MM.1S (cell line): ENCODE data around the gene NNAT.

ENCODE experiments used
- DNase-seq: peaks from one replicate; pipeline ENCODE4 v3.0.0-alpha.2; 2015
- H2AFZ ChIP-seq: fragments of 300-600 bp; sonication (generic); 2 replicates; pipeline ENCODE4 v1.6.0; 2016; ENCODE audit warnings: antibody characterized with exemption, low read length
- H3F3A ChIP-seq: fragments of 300-600 bp; sonication (generic); 2 replicates; pipeline ENCODE4 v1.6.1; 2016; ENCODE audit warnings: mild to moderate bottlenecking, antibody characterized with exemption, low read length, moderate library complexity, mixed read lengths; ENCODE audit not compliant: insufficient read depth
- H3K27ac ChIP-seq: fragments of 300-600 bp; sonication (generic); 2 replicates; pipeline ENCODE4 v1.5.1; 2016; ENCODE audit warnings: mild to moderate bottlenecking, low read length
- H3K27me3 ChIP-seq: fragments of 300-600 bp; sonication (generic); replicated peaks from 2 replicates; pipeline ENCODE4 v1.6.0; 2016; ENCODE audit warnings: low read length; ENCODE audit not compliant: insufficient read depth
- H3K36me3 ChIP-seq: fragments of 300-600 bp; sonication (generic); replicated peaks from 2 replicates; pipeline ENCODE4 v1.6.1; 2016; ENCODE audit warnings: mild to moderate bottlenecking, low read length, mixed read lengths; ENCODE audit not compliant: insufficient read depth
- H3K4me1 ChIP-seq: fragments of 300-600 bp; sonication (generic); 2 replicates; pipeline ENCODE4 v1.6.1; 2016; ENCODE audit warnings: low read length, mixed read lengths
- H3K4me2 ChIP-seq: fragments of 300-600 bp; sonication (generic); 2 replicates; pipeline ENCODE4 v1.6.0; 2016; ENCODE audit warnings: low read depth, low read length
- H3K4me3 ChIP-seq: fragments of 300-600 bp; sonication (generic); 2 replicates; pipeline ENCODE4 v1.5.1; 2016; ENCODE audit warnings: low read length, mixed read lengths
- H3K79me2 ChIP-seq: fragments of 300-600 bp; sonication (generic); 2 replicates; pipeline ENCODE4 v1.6.1; 2016; ENCODE audit warnings: mixed run types, low read length, mixed read lengths
- H3K9ac ChIP-seq: fragments of 300-600 bp; sonication (generic); 2 replicates; pipeline ENCODE4 v1.6.1; 2016; ENCODE audit warnings: low read length, mixed read lengths
- H3K9me2 ChIP-seq: fragments of 300-600 bp; sonication (generic); replicated peaks from 2 replicates; pipeline ENCODE4 v1.6.1; 2016; ENCODE audit warnings: mild to moderate bottlenecking, low read length, mixed read lengths; ENCODE audit not compliant: insufficient read depth
- H3K9me3 ChIP-seq: fragments of 300-600 bp; sonication (generic); replicated peaks from 2 replicates; pipeline ENCODE4 v1.6.1; 2016; ENCODE audit warnings: mild to moderate bottlenecking, low read length, mixed read lengths; ENCODE audit not compliant: insufficient read depth
- H4K20me1 ChIP-seq: fragments of 300-600 bp; sonication (generic); 2 replicates; pipeline ENCODE4 v1.6.1; 2016; ENCODE audit warnings: mild to moderate bottlenecking, low read length, moderate library complexity, mixed read lengths; ENCODE audit not compliant: insufficient read depth
- CTCF ChIP-seq: fragments of 300-600 bp; sonication (generic); IDR thresholded peaks from 2 replicates; pipeline ENCODE4 v1.5.1; 2016; ENCODE audit warnings: antibody characterized with exemption, low read length, mixed read lengths
- EZH2 ChIP-seq: fragments of 300-600 bp; sonication (generic); optimal IDR thresholded peaks from 2 replicates; pipeline ENCODE3; 2017; ENCODE audit warnings: low read depth, mild to moderate bottlenecking, antibody characterized with exemption, low read length, mixed read lengths
- EZH2phosphoT487 ChIP-seq: fragments of 300-600 bp; sonication (generic); IDR thresholded peaks from 2 replicates; pipeline ENCODE4 v1.6.1; 2018; ENCODE audit warnings: antibody characterized with exemption, low read length

NNAT gene

DNA sequence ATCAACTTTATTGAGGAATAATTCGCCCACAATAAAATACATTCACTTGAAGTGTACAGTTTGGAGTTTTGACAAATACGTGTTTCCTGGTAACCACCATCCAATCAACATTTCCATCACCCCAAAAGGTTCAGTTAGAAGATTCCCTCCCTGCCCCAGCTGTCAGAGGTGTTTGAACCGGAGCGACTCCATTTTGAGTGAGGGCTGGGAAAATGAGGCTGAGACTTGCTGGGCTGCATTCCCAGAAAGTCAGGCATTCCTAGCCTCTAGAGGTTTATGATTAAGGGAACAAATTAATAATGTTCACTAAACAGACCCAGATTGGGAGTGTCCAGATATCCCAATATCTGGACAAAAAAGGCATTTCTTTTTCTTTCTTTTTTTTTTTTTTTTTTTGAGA, 39.6 kb downstream of the NNAT start:
- DNase-seq: no peak
- Histone ChIP-seq H3K4me2 (no peak overlapping the region), H2AFZ (no peak overlapping the region), H3K4me1 (no peaks in the 10 kb centered on the region), H3K27me3 (peaks cover 19% of the 10 kb centered on the region), H3K4me3 (no peak overlapping the region), H3K36me3 (no peaks in the 10 kb centered on the region), H3K9me2 (no peaks in the 10 kb centered on the region), H3F3A (no peaks in the 10 kb centered on the region), H3K79me2 (no peaks in the 10 kb centered on the region), H3K27ac (no peak overlapping the region), H3K9ac (no peak overlapping the region), H3K9me3 (no peaks in the 10 kb centered on the region), H4K20me1 (no peaks in the 10 kb centered on the region)
- no peak for TF ChIP-seq EZH2phosphoT487
- no peak for TF ChIP-seq EZH2
- no peak for TF ChIP-seq CTCF

- Histone ChIP-seq H3K4me3 (no peak overlapping the region), H3K9me2 (no peaks in the 10 kb centered on the region), H3K27me3 (peaks cover 36% of the 10 kb centered on the region), H3K36me3 (no peaks in the 10 kb centered on the region), H3K9ac (no peak overlapping the region), H3K27ac (no peak overlapping the region), H2AFZ (no peak overlapping the region), H3K9me3 (no peaks in the 10 kb centered on the region), H3K4me1 (no peaks in the 10 kb centered on the region), H3K79me2 (no peaks in the 10 kb centered on the region), H4K20me1 (no peaks in the 10 kb centered on the region), H3K4me2 (no peak overlapping the region), H3F3A (no peaks in the 10 kb centered on the region)
- no peak for DNase-seq
- no peak for TF ChIP-seq CTCF
- no peak for TF ChIP-seq EZH2phosphoT487
- TF ChIP-seq EZH2: no peak
Measured at GRCh38 chr20:37562695-37563480, 41.8 kb downstream of the NNAT start.

GRCh38 chr20:37564016-37564387, 43.0 kb downstream of the NNAT start:
- H3K27me3 ChIP-seq: peaks cover 47% of the 10 kb centered on the region
- H4K20me1 ChIP-seq: no peaks in the 10 kb centered on the region
- H3K4me3 ChIP-seq: no peak overlapping the region; the same call in 1 of the 2 replicates
- peak overlapping the region; percentile 54; the same call in 1 of the 2 replicates for H3K4me2 ChIP-seq
- H3K27ac ChIP-seq: no peak overlapping the region
- no peaks in the 10 kb centered on the region for H3K9me2 ChIP-seq
- H3K4me1 ChIP-seq: no peaks in the 10 kb centered on the region
- no peaks in the 10 kb centered on the region for H3F3A ChIP-seq
- DNase-seq: no peak
- H3K9me3 ChIP-seq: no peaks in the 10 kb centered on the region
- no peak for TF ChIP-seq EZH2
- TF ChIP-seq EZH2phosphoT487: no peak
- no peak for TF ChIP-seq CTCF
- no peaks in the 10 kb centered on the region for H3K36me3 ChIP-seq
- H3K79me2 ChIP-seq: no peaks in the 10 kb centered on the region
- H2AFZ ChIP-seq: peak overlapping the region; percentile 69
- H3K9ac ChIP-seq: no peak overlapping the region
